ENCODE data around the gene OPN1MW3.
"Not testable (repeated sequence)": the region's sequence is repeated elsewhere in the genome, so short reads cannot be mapped to it uniquely, and the experiment has no call there.

OPN1MW3 gene

GRCh38 chrX:154257282-154257681, at the start of gene OPN1MW3:
Gene OPN1MW3 (plus strand): TSS chrX:154257582. CDS start chrX:154257620, 38 bp downstream.
- not testable (repeated sequence) for DNase-seq

- DNase-seq: not testable (repeated sequence)
Observed at GRCh38 chrX:154209670-154210418, 47.5 kb upstream of the OPN1MW3 start.

- DNase-seq: not testable (repeated sequence)
Observed at GRCh38 chrX:154211057-154211456, 46.3 kb upstream of the OPN1MW3 start.

GRCh38 chrX:154211499-154211898, 45.9 kb upstream of the OPN1MW3 start:
- DNase-seq: not testable (repeated sequence)

GRCh38 chrX:154219456-154219855, 37.9 kb upstream of the OPN1MW3 start, which contains the start of gene OPN1MW2:
Gene OPN1MW2 (plus strand): TSS chrX:154219756. CDS start chrX:154219816, 60 bp downstream.
- not testable (repeated sequence) for DNase-seq

GRCh38 chrX:154225292-154225691, 32.1 kb upstream of the OPN1MW3 start:
- not testable (repeated sequence) for DNase-seq

- DNase-seq: not testable (repeated sequence)
Observed at GRCh38 chrX:154226706-154227105, 30.7 kb upstream of the OPN1MW3 start.

GRCh38 chrX:154231443-154231842, 25.9 kb upstream of the OPN1MW3 start:
- not testable (repeated sequence) for DNase-seq

GRCh38 chrX:154233620-154234019, 23.8 kb upstream of the OPN1MW3 start:
- not testable (repeated sequence) for DNase-seq

GRCh38 chrX:154238939-154239559, 18.3 kb upstream of the OPN1MW3 start:
- not testable (repeated sequence) for DNase-seq

GRCh38 chrX:154239982-154240503, 17.3 kb upstream of the OPN1MW3 start:
- not testable (repeated sequence) for DNase-seq

GRCh38 chrX:154247377-154248045, 9.9 kb upstream of the OPN1MW3 start:
- DNase-seq: not testable (repeated sequence)

GRCh38 chrX:154248076-154248475, 9.3 kb upstream of the OPN1MW3 start:
- not testable (repeated sequence) for DNase-seq

- DNase-seq: not testable (repeated sequence)
Observed at GRCh38 chrX:154258711-154259110, 1.3 kb downstream of the OPN1MW3 start.

GRCh38 chrX:154263072-154263471, 5.7 kb downstream of the OPN1MW3 start:
- not testable (repeated sequence) for DNase-seq

- not testable (repeated sequence) for DNase-seq
Observed at GRCh38 chrX:154269245-154269644, 11.9 kb downstream of the OPN1MW3 start.

- not testable (repeated sequence) for DNase-seq
Observed at GRCh38 chrX:154284489-154285338, 27.3 kb downstream of the OPN1MW3 start.

GRCh38 chrX:154286406-154286805, 29.0 kb downstream of the OPN1MW3 start:
- not testable (repeated sequence) for DNase-seq

- no peak for DNase-seq
Observed at GRCh38 chrX:154294791-154295574, 37.6 kb downstream of the OPN1MW3 start, which contains the start of gene TEX28. Gene TEX28 (minus strand): TSS chrX:154295124. CDS start chrX:154292117, 3,007 bp downstream.

GRCh38 chrX:154295664-154296310, 38.4 kb downstream of the OPN1MW3 start, which contains the start of gene TKTL1:
Gene TKTL1 (plus strand): TSS chrX:154295795. CDS start chrX:154295860, 65 bp downstream.
- DNase-seq: no peak

Data from 8988T (cell line).